ENCODE results near the gene EVC2.

EVC2 gene

DNA sequence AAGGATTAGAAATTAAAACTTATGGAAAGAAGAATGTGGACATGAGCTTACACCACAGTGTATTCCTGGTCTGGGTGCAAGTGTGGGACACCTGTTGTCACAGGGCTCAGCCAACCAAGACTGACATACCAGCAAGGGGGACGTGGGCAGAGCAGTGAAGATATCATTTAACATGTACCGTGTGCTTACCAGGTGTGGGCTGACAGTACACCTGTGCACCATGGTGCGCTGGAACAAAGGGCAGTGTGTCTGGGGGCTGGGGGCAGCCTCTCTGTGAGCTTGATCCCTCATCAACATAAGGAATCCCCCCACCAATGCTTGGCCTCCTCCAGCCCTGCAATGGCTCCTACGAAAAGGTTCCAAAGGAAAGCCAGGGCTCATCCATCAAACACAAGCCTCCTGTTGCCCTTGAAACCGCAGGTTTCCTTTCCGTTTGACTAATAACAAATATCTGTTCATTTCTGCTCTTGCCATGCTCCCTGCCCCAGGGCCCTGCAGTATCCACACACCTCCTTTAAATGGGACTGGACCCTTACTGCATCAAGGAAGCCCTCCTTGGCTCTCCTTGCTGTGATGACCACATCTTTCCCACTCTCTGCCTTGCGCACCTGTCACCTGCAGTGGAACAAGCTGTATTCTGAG, 16.7 kb downstream of the EVC2 start:
- peaks cover 0 to 23% of the 10 kb centered on the region in 2 donors for H3K36me3 ChIP-seq (replicated peaks in 1 of 2; ENCODE audit: control insufficient read depth in 2 of 2, insufficient read depth in 2 of 2, low read length in 2 of 2)

DNA sequence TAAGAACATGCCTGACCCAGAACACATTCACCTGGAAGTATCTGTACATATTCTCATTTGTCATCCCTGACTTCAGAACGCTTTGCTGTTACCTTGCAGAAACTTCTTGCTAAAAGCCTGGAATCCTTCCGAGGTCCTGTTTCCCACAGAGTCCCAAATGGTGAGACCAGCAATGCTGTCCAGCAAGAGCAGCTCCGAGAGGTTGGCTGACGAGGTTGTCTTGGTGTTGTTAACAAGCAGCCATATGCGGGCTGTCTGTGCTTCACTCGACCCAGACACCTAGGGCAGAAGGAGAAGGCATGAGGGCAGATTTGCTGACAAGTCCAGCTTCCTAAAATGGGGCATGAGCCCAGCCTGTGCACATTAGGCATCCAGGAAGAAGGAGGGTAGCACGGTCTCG, 19.3 kb downstream of the EVC2 start:
- Histone ChIP-seq H2AFZ (ENCODE audit: low read length) (no peak overlapping the region), H2BK5ac (ENCODE audit: low read length) (no peak overlapping the region), H4K91ac (ENCODE audit: low read depth, low read length, poor library complexity) (no peak overlapping the region), H2BK12ac (ENCODE audit: low read length) (no peak overlapping the region), H3K27me3 (ENCODE audit: control insufficient read depth in 3 of 3, insufficient read depth in 3 of 3, low read depth in 1 of 3, low read length in 3 of 3) (peaks cover 0 to 17% (median 1%) of the 10 kb centered on the region in 3 experiments), H3K36me3 (replicated peaks in 1 of 2; ENCODE audit: control insufficient read depth in 2 of 2, insufficient read depth in 2 of 2, low read length in 2 of 2) (peaks cover 0 to 35% of the 10 kb centered on the region in 2 donors), H2BK120ac (ENCODE audit: low read depth, low read length) (no peak overlapping the region), H3K23ac (ENCODE audit: low read depth, low read length, poor library complexity) (no peak overlapping the region), H3K4me1 (ENCODE audit: control insufficient read depth in 2 of 2, insufficient read depth in 1 of 2, low read depth in 1 of 2, low read length in 2 of 2) (no peaks in the 10 kb centered on the region), H4K8ac (ENCODE audit: low read depth, low read length) (no peak overlapping the region), H3K4me3 (ENCODE audit: low read length in 2 of 2) (no peak overlapping the region), H3K9me3 (replicated peaks in 1 of 2; ENCODE audit: control insufficient read depth in 2 of 2, insufficient read depth in 1 of 2, low read depth in 1 of 2, low read length in 2 of 2) (peaks cover 0 to 2% of the 10 kb centered on the region in 2 donors), H2BK15ac (ENCODE audit: low read length) (no peak overlapping the region), H3K18ac (ENCODE audit: low read length) (no peak overlapping the region), H3K9ac (ENCODE audit: low read depth, low read length, poor library complexity) (no peak overlapping the region), H3K4ac (ENCODE audit: low read length) (no peak overlapping the region), H3K79me1 (ENCODE audit: low read depth, low read length) (no peaks in the 10 kb centered on the region), H3K14ac (ENCODE audit: low read length) (no peak overlapping the region), H2AK5ac (ENCODE audit: low read depth, low read length) (no peak overlapping the region), H3K4me2 (ENCODE audit: insufficient read depth, low read length, poor library complexity, severe bottlenecking) (no peak overlapping the region), H3K27ac (replicated peaks; ENCODE audit: low read length) (no peak overlapping the region)
- DNase-seq (ENCODE audit: low spot score): no peak
- no CpG with 5 or more reads among the region's 8 CpGs for WGBS, 2 donors (ENCODE audit: extremely low coverage in 2 of 2, insufficient read length in 2 of 2, insufficient replicate concordance in 1 of 2)

More for the DNA sequence above, 16.7 kb downstream of the EVC2 start:
- Histone ChIP-seq H4K91ac (ENCODE audit: low read depth, low read length, poor library complexity) (no peak overlapping the region), H3K18ac (ENCODE audit: low read length) (peak overlapping the region; percentile 35), H2BK15ac (ENCODE audit: low read length) (no peak overlapping the region), H3K9me3 (replicated peaks in 1 of 2; ENCODE audit: control insufficient read depth in 2 of 2, insufficient read depth in 1 of 2, low read depth in 1 of 2, low read length in 2 of 2) (no peaks in the 10 kb centered on the region), H3K4me3 (ENCODE audit: low read length in 2 of 2) (no peak overlapping the region), H2AFZ (ENCODE audit: low read length) (no peak overlapping the region), H2BK120ac (ENCODE audit: low read depth, low read length) (no peak overlapping the region), H4K8ac (ENCODE audit: low read depth, low read length) (no peak overlapping the region), H3K27me3 (ENCODE audit: control insufficient read depth in 3 of 3, insufficient read depth in 3 of 3, low read depth in 1 of 3, low read length in 3 of 3) (peaks cover 0 to 23% (median 1%) of the 10 kb centered on the region in 3 experiments), H2AK5ac (ENCODE audit: low read depth, low read length) (no peak overlapping the region), H3K79me1 (ENCODE audit: low read depth, low read length) (no peaks in the 10 kb centered on the region), H3K23ac (ENCODE audit: low read depth, low read length, poor library complexity) (peak overlapping the region; percentile 67), H3K4me1 (ENCODE audit: control insufficient read depth in 2 of 2, insufficient read depth in 1 of 2, low read depth in 1 of 2, low read length in 2 of 2) (no peaks in the 10 kb centered on the region), H3K4ac (ENCODE audit: low read length) (no peak overlapping the region), H2BK12ac (ENCODE audit: low read length) (no peak overlapping the region), H3K4me2 (ENCODE audit: insufficient read depth, low read length, poor library complexity, severe bottlenecking) (no peak overlapping the region), H2BK5ac (ENCODE audit: low read length) (no peak overlapping the region), H3K14ac (ENCODE audit: low read length) (no peak overlapping the region), H3K27ac (replicated peaks; ENCODE audit: low read length) (no peak overlapping the region), H3K9ac (ENCODE audit: low read depth, low read length, poor library complexity) (peak overlapping the region; percentile 30)
- DNase-seq (ENCODE audit: low spot score): no peak
- WGBS, 2 donors (ENCODE audit: extremely low coverage in 2 of 2, insufficient read length in 2 of 2, insufficient replicate concordance in 1 of 2): no CpG with 5 or more reads among the region's 7 CpGs

DNA sequence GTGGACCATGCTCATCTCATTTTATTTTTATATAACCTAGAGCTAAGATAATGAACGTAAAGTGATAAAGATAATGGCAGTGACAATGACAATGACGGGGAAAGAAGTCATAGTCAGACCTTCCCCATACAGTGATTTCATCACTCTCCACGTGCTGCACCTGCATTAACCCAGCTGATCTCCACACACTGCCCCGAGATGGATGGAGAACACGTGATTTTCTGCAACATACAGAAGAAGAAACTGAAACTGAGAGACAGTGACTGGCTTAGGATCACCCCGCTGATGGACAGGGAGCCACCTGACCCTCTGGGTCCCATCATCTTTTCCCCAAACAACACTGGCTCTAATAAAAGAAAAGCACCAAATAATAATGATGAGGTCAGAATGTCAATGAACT, 22.0 kb downstream of the EVC2 start:
- H3K4me2 ChIP-seq (ENCODE audit: insufficient read depth, low read length, poor library complexity, severe bottlenecking): no peak overlapping the region
- no peak overlapping the region for H2BK12ac ChIP-seq (ENCODE audit: low read length)
- no peak overlapping the region for H3K14ac ChIP-seq (ENCODE audit: low read length)
- peaks cover 0 to 2% of the 10 kb centered on the region in 2 donors for H3K9me3 ChIP-seq (replicated peaks in 1 of 2; ENCODE audit: control insufficient read depth in 2 of 2, insufficient read depth in 1 of 2, low read depth in 1 of 2, low read length in 2 of 2)
- H2BK120ac ChIP-seq (ENCODE audit: low read depth, low read length): no peak overlapping the region
- H3K9ac ChIP-seq (ENCODE audit: low read depth, low read length, poor library complexity): no peak overlapping the region
- H3K23ac ChIP-seq (ENCODE audit: low read depth, low read length, poor library complexity): no peak overlapping the region
- no peak overlapping the region for H3K4ac ChIP-seq (ENCODE audit: low read length)
- H3K18ac ChIP-seq (ENCODE audit: low read length): no peak overlapping the region
- H3K79me1 ChIP-seq (ENCODE audit: low read depth, low read length): no peaks in the 10 kb centered on the region
- no peak overlapping the region for H3K27ac ChIP-seq (replicated peaks; ENCODE audit: low read length)
- no peak overlapping the region for H2BK15ac ChIP-seq (ENCODE audit: low read length)
- no peak overlapping the region for H2AK5ac ChIP-seq (ENCODE audit: low read depth, low read length)
- no peak overlapping the region for H3K4me3 ChIP-seq (ENCODE audit: low read length in 2 of 2)
- no peak for DNase-seq (ENCODE audit: low spot score)
- peaks cover 0 to 12% (median 0%) of the 10 kb centered on the region in 3 experiments for H3K27me3 ChIP-seq (ENCODE audit: control insufficient read depth in 3 of 3, insufficient read depth in 3 of 3, low read depth in 1 of 3, low read length in 3 of 3)
- H2BK5ac ChIP-seq (ENCODE audit: low read length): no peak overlapping the region
- H2AFZ ChIP-seq (ENCODE audit: low read length): no peak overlapping the region
- H4K91ac ChIP-seq (ENCODE audit: low read depth, low read length, poor library complexity): no peak overlapping the region
- no CpG with 5 or more reads among the region's 6 CpGs for WGBS, 2 donors (ENCODE audit: extremely low coverage in 2 of 2, insufficient read length in 2 of 2, insufficient replicate concordance in 1 of 2)
- H3K4me1 ChIP-seq (ENCODE audit: control insufficient read depth in 2 of 2, insufficient read depth in 1 of 2, low read depth in 1 of 2, low read length in 2 of 2): no peaks in the 10 kb centered on the region
- no peak overlapping the region for H4K8ac ChIP-seq (ENCODE audit: low read depth, low read length)
- peaks cover 0 to 31% of the 10 kb centered on the region in 2 donors for H3K36me3 ChIP-seq (replicated peaks in 1 of 2; ENCODE audit: control insufficient read depth in 2 of 2, insufficient read depth in 2 of 2, low read length in 2 of 2)

DNA sequence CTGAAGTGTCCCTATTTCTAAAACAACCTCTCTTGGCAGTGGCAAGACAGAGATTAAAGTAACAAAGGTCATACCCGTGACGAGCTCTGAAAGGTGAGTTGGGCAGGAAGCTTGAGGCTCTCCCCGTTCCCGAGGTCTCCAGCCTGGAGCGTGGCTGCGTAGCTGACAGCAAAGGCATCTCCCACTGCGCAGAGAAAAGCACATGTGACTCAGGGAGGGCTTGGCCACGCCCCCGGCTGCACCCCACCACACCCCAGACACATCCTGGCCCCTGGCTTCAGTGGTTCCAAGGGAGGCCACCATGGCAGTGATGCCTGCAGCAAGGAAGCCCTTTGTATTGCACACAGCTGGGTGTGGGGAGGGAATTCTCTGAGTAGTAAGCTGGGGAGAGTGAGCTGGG, 23.1 kb downstream of the EVC2 start:
- no peak overlapping the region for H2AK5ac ChIP-seq (ENCODE audit: low read depth, low read length)
- H3K27me3 ChIP-seq (ENCODE audit: control insufficient read depth in 3 of 3, insufficient read depth in 3 of 3, low read depth in 1 of 3, low read length in 3 of 3): peaks cover 0 to 7% (median 0%) of the 10 kb centered on the region in 3 experiments
- peak overlapping the region; percentile 3 for H3K9ac ChIP-seq (ENCODE audit: low read depth, low read length, poor library complexity)
- no peak overlapping the region for H3K4ac ChIP-seq (ENCODE audit: low read length)
- no peak for DNase-seq (ENCODE audit: low spot score)
- no peak overlapping the region for H2BK15ac ChIP-seq (ENCODE audit: low read length)
- H3K27ac ChIP-seq (replicated peaks; ENCODE audit: low read length): no peak overlapping the region
- no peaks in the 10 kb centered on the region for H3K79me1 ChIP-seq (ENCODE audit: low read depth, low read length)
- H3K14ac ChIP-seq (ENCODE audit: low read length): no peak overlapping the region
- peak overlapping the region; percentile 86 for H3K23ac ChIP-seq (ENCODE audit: low read depth, low read length, poor library complexity)
- H2BK120ac ChIP-seq (ENCODE audit: low read depth, low read length): no peak overlapping the region
- peaks cover 0 to 2% of the 10 kb centered on the region in 2 donors for H3K9me3 ChIP-seq (replicated peaks in 1 of 2; ENCODE audit: control insufficient read depth in 2 of 2, insufficient read depth in 1 of 2, low read depth in 1 of 2, low read length in 2 of 2)
- no peak overlapping the region for H4K8ac ChIP-seq (ENCODE audit: low read depth, low read length)
- peaks cover 0 to 31% of the 10 kb centered on the region in 2 donors for H3K36me3 ChIP-seq (replicated peaks in 1 of 2; ENCODE audit: control insufficient read depth in 2 of 2, insufficient read depth in 2 of 2, low read length in 2 of 2)
- H3K4me2 ChIP-seq (ENCODE audit: insufficient read depth, low read length, poor library complexity, severe bottlenecking): no peak overlapping the region
- H3K4me3 ChIP-seq (ENCODE audit: low read length in 2 of 2): no peak overlapping the region
- no peak overlapping the region for H2AFZ ChIP-seq (ENCODE audit: low read length)
- no CpG with 5 or more reads among the region's 9 CpGs for WGBS, 2 donors (ENCODE audit: extremely low coverage in 2 of 2, insufficient read length in 2 of 2, insufficient replicate concordance in 1 of 2)
- H3K4me1 ChIP-seq (ENCODE audit: control insufficient read depth in 2 of 2, insufficient read depth in 1 of 2, low read depth in 1 of 2, low read length in 2 of 2): no peaks in the 10 kb centered on the region
- H4K91ac ChIP-seq (ENCODE audit: low read depth, low read length, poor library complexity): no peak overlapping the region
- H2BK12ac ChIP-seq (ENCODE audit: low read length): no peak overlapping the region
- H2BK5ac ChIP-seq (ENCODE audit: low read length): no peak overlapping the region
- no peak overlapping the region for H3K18ac ChIP-seq (ENCODE audit: low read length)

Data from neuronal stem cell (in vitro differentiated cells).